AG09309 (cell line): ENCODE measurements around the gene RARRES1.

Source experiments
- DNase-seq: peaks from one replicate; pipeline ENCODE4 v3.0.0-alpha.2; 2010; ENCODE audit warnings: low read depth
- H3K4me3 ChIP-seq: 2 replicates; pipeline ENCODE4 v1.5.1; 2011; ENCODE audit warnings: mild to moderate bottlenecking, low read depth, low read length, moderate library complexity; ENCODE audit not compliant: control insufficient read depth
- TF ChIP-seq, protein P1 (sequence below): IDR thresholded peaks from 2 replicates; pipeline ENCODE4 v1.5.1; 2011; ENCODE audit warnings: mild to moderate bottlenecking, low read depth, low read length, inconsistent platforms; ENCODE audit not compliant: insufficient read depth, control insufficient read depth; ENCODE audit errors: missing control alignments

Gene RARRES1

DNA sequence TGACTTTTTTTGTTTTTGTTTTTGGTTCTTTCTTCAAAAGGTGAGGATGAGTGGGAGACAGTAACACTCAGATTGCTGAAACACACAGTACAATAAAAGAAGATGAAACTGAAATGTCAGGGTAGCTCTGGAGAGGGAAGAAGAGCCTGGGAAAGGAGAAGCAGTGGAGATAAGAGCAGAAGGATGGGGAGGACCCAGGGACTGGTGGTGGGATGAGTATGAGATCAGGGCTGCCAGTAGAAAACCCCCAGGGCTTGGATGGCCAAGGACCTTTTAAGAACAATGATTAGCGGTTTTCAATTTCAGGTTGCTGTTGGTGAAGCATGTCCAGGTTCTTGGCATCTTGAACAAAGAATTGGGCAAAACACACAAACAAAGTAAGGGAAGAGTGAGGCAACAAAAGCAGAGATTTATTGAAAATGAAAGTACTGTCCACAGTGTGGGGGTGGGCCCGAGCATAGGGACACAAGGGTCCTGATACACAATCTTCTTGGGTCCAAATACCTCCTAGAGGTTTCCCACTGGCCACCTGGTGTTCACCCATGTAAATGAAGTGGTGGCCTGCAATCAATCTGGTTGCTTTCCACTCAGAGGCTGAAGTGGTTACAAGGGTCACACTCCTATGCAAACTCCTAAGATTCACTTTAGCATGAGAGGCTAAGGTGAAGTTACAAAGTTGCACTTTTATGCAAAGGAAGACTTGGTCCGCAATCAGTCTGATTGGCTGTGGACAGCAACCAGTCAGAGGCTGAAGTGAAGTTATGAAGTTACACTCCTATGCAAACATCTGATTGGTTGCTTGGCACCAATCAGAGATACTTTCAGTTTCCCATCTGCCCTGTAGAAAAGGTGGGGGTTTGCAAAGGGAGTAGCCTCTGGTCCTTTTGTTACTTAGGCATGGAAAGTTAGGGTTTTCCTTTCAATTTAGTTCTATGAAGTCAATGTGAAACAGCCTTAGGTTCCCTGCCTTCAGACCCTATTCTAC lies 43.5 kb upstream of the RARRES1 start:
- DNase-seq, result no peak
- TF ChIP-seq, protein P1, sequence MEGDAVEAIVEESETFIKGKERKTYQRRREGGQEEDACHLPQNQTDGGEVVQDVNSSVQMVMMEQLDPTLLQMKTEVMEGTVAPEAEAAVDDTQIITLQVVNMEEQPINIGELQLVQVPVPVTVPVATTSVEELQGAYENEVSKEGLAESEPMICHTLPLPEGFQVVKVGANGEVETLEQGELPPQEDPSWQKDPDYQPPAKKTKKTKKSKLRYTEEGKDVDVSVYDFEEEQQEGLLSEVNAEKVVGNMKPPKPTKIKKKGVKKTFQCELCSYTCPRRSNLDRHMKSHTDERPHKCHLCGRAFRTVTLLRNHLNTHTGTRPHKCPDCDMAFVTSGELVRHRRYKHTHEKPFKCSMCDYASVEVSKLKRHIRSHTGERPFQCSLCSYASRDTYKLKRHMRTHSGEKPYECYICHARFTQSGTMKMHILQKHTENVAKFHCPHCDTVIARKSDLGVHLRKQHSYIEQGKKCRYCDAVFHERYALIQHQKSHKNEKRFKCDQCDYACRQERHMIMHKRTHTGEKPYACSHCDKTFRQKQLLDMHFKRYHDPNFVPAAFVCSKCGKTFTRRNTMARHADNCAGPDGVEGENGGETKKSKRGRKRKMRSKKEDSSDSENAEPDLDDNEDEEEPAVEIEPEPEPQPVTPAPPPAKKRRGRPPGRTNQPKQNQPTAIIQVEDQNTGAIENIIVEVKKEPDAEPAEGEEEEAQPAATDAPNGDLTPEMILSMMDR, result no peak

GRCh38 chr3:158774965-158775364 lies 42.7 kb upstream of the RARRES1 start:
- no peak for DNase-seq
- H3K4me3 ChIP-seq, result no peak overlapping the region
- TF ChIP-seq, protein P1, result no peak

More for the DNA sequence above, 43.5 kb upstream of the RARRES1 start:
- no peak overlapping the region for H3K4me3 ChIP-seq

- peak; percentile 64 for DNase-seq
- TF ChIP-seq, protein P1, result peak; percentile 1
- H3K4me3 ChIP-seq, result no peak overlapping the region
Measured at GRCh38 chr3:158773845-158774830, 41.9 kb upstream of the RARRES1 start.

DNA sequence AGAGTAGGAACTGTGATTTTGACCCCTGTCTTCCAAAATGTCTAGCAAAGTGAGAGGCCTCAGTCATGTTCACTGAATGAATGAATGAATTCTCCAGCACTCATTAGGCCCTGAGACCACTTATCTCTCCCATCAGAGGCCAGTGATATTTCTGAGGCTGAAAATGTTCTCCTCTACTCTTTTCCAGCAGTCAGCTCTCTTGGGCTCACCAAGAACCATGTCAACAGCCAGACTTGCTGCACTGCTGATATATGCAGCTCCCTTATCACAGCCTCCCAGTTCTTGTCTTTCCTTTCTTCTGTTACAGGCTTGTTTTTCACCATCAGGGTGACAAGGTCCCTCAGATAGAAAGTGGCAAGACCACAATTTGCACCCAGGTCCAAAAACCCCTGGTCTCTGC lies 40.9 kb upstream of the RARRES1 start:
- no peak for DNase-seq
- H3K4me3 ChIP-seq, result no peak overlapping the region
- TF ChIP-seq, protein P1, result no peak

DNA sequence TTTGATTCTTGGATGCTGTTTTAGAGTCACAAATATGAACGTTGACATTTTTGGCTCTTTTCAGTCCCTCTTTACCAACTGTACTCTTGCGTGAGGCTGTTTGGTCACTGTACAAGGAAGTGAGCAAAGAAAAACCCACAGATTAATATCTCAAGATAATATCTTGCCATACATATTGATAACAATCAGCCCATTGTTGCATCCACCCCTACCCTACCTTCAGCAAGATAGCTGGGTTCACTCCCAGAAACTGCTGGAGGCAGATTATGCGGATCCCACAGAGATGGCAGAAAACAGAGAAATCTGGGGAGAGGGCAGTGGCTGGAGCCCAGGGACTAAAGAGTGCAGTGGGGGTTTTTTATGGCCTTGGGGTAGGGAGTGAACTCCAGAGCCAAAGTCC lies 39.7 kb upstream of the RARRES1 start:
- DNase-seq, result no peak
- H3K4me3 ChIP-seq, result no peak overlapping the region
- TF ChIP-seq, protein P1, result no peak

GRCh38 chr3:158771577-158771976 lies 39.3 kb upstream of the RARRES1 start:
- H3K4me3 ChIP-seq, result no peak overlapping the region
- TF ChIP-seq, protein P1, result no peak
- DNase-seq, result no peak
